ENCODE measurements around the gene ADARB2. TPM values are rescaled to one million over a fixed set of nuclear protein-coding genes. Genes with fewer than 3 reads are reported as not detected.

The ADARB2 gene
- total and polyA plus RNA-seq, 2 experiments from 2014 or later, result 2.0 to 5.0 TPM

DNA sequence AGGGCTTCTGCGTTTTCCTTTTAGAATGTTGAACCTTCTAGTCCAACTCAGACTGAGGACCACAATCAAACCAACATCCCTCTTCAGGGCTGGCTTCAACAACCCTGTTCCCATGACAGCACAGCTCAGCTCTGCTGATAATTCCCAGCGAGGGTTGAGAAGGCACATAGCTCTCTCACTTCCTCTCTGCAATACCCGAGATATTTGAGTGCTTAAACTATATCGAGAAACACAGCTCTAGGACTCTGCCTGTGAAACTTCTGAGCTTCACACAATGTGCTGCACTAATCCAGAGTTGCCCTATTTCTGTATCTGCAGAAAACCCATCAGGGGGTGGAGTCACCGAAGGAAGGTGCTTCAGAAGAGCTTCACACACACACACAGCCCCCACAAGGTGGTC lies 1.6 kb upstream of the ADARB2 start:
- Histone ChIP-seq H3K4me2 (no peak overlapping the region), H3F3A (replicated peaks; ENCODE audit: low read depth) (no peaks in the 10 kb centered on the region), H2AFZ (no peak overlapping the region), H3K27me3 (ENCODE audit: insufficient read depth) (peaks cover 33% of the 10 kb centered on the region), H3K4me3 (no peak overlapping the region), H3K4me1 (ENCODE audit: insufficient read depth) (peaks cover 16% of the 10 kb centered on the region; the same call in 1 of the 2 replicates), H3K36me3 (ENCODE audit: insufficient read depth) (no peaks in the 10 kb centered on the region; the same call in 1 of the 2 replicates), H3K27ac (ENCODE audit: low read depth) (no peak overlapping the region), H3K9me2 (ENCODE audit: insufficient read depth) (no peaks in the 10 kb centered on the region), H4K20me1 (replicated peaks; ENCODE audit: insufficient read depth) (no peaks in the 10 kb centered on the region), H3K79me2 (replicated peaks; ENCODE audit: insufficient read depth) (peaks cover 11% of the 10 kb centered on the region)
- ATAC-seq, result no peak
- H3K4me1 Mint-ChIP-seq, result peaks cover 26% of the 10 kb centered on the region
- H3K36me3 Mint-ChIP-seq (ENCODE audit: low read depth), result no peaks in the 10 kb centered on the region
- H3K4me3 Mint-ChIP-seq, result no peak overlapping the region
- TF ChIP-seq, protein P1, sequence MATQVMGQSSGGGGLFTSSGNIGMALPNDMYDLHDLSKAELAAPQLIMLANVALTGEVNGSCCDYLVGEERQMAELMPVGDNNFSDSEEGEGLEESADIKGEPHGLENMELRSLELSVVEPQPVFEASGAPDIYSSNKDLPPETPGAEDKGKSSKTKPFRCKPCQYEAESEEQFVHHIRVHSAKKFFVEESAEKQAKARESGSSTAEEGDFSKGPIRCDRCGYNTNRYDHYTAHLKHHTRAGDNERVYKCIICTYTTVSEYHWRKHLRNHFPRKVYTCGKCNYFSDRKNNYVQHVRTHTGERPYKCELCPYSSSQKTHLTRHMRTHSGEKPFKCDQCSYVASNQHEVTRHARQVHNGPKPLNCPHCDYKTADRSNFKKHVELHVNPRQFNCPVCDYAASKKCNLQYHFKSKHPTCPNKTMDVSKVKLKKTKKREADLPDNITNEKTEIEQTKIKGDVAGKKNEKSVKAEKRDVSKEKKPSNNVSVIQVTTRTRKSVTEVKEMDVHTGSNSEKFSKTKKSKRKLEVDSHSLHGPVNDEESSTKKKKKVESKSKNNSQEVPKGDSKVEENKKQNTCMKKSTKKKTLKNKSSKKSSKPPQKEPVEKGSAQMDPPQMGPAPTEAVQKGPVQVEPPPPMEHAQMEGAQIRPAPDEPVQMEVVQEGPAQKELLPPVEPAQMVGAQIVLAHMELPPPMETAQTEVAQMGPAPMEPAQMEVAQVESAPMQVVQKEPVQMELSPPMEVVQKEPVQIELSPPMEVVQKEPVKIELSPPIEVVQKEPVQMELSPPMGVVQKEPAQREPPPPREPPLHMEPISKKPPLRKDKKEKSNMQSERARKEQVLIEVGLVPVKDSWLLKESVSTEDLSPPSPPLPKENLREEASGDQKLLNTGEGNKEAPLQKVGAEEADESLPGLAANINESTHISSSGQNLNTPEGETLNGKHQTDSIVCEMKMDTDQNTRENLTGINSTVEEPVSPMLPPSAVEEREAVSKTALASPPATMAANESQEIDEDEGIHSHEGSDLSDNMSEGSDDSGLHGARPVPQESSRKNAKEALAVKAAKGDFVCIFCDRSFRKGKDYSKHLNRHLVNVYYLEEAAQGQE (IDR thresholded peaks at IDR 0.05; ENCODE audit: unreplicated experiment), result no peak
- TF ChIP-seq, protein P2, sequence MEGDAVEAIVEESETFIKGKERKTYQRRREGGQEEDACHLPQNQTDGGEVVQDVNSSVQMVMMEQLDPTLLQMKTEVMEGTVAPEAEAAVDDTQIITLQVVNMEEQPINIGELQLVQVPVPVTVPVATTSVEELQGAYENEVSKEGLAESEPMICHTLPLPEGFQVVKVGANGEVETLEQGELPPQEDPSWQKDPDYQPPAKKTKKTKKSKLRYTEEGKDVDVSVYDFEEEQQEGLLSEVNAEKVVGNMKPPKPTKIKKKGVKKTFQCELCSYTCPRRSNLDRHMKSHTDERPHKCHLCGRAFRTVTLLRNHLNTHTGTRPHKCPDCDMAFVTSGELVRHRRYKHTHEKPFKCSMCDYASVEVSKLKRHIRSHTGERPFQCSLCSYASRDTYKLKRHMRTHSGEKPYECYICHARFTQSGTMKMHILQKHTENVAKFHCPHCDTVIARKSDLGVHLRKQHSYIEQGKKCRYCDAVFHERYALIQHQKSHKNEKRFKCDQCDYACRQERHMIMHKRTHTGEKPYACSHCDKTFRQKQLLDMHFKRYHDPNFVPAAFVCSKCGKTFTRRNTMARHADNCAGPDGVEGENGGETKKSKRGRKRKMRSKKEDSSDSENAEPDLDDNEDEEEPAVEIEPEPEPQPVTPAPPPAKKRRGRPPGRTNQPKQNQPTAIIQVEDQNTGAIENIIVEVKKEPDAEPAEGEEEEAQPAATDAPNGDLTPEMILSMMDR (conservative IDR thresholded peaks at IDR 0.05; ENCODE audit: low read depth in 2 of 2), result no peak
- TF ChIP-seq EZH2phosphoT487 (IDR thresholded peaks at IDR 0.05; ENCODE audit: unreplicated experiment) (no peak), CREB1 (CRISPR knock-in tag; IDR thresholded peaks at IDR 0.05; ENCODE audit: low read depth) (no peak), POLR2AphosphoS5 (IDR thresholded peaks at IDR 0.05; ENCODE audit: low read depth) (no peak), JUNB (IDR thresholded peaks at IDR 0.05; ENCODE audit: unreplicated experiment) (no peak), NANOG (IDR thresholded peaks at IDR 0.05; ENCODE audit: borderline replicate concordance) (no peak), ZNF114 (CRISPR knock-in tag; IDR thresholded peaks at IDR 0.05) (no peak), EZH2 (IDR thresholded peaks at IDR 0.05; ENCODE audit: low read depth, unreplicated experiment) (no peak), ZNF331 (CRISPR knock-in tag; IDR thresholded peaks at IDR 0.05; ENCODE audit: low read depth) (no peak), STAT1 (IDR thresholded peaks at IDR 0.05; ENCODE audit: unreplicated experiment) (no peak)
- TF ChIP-seq, protein P3, sequence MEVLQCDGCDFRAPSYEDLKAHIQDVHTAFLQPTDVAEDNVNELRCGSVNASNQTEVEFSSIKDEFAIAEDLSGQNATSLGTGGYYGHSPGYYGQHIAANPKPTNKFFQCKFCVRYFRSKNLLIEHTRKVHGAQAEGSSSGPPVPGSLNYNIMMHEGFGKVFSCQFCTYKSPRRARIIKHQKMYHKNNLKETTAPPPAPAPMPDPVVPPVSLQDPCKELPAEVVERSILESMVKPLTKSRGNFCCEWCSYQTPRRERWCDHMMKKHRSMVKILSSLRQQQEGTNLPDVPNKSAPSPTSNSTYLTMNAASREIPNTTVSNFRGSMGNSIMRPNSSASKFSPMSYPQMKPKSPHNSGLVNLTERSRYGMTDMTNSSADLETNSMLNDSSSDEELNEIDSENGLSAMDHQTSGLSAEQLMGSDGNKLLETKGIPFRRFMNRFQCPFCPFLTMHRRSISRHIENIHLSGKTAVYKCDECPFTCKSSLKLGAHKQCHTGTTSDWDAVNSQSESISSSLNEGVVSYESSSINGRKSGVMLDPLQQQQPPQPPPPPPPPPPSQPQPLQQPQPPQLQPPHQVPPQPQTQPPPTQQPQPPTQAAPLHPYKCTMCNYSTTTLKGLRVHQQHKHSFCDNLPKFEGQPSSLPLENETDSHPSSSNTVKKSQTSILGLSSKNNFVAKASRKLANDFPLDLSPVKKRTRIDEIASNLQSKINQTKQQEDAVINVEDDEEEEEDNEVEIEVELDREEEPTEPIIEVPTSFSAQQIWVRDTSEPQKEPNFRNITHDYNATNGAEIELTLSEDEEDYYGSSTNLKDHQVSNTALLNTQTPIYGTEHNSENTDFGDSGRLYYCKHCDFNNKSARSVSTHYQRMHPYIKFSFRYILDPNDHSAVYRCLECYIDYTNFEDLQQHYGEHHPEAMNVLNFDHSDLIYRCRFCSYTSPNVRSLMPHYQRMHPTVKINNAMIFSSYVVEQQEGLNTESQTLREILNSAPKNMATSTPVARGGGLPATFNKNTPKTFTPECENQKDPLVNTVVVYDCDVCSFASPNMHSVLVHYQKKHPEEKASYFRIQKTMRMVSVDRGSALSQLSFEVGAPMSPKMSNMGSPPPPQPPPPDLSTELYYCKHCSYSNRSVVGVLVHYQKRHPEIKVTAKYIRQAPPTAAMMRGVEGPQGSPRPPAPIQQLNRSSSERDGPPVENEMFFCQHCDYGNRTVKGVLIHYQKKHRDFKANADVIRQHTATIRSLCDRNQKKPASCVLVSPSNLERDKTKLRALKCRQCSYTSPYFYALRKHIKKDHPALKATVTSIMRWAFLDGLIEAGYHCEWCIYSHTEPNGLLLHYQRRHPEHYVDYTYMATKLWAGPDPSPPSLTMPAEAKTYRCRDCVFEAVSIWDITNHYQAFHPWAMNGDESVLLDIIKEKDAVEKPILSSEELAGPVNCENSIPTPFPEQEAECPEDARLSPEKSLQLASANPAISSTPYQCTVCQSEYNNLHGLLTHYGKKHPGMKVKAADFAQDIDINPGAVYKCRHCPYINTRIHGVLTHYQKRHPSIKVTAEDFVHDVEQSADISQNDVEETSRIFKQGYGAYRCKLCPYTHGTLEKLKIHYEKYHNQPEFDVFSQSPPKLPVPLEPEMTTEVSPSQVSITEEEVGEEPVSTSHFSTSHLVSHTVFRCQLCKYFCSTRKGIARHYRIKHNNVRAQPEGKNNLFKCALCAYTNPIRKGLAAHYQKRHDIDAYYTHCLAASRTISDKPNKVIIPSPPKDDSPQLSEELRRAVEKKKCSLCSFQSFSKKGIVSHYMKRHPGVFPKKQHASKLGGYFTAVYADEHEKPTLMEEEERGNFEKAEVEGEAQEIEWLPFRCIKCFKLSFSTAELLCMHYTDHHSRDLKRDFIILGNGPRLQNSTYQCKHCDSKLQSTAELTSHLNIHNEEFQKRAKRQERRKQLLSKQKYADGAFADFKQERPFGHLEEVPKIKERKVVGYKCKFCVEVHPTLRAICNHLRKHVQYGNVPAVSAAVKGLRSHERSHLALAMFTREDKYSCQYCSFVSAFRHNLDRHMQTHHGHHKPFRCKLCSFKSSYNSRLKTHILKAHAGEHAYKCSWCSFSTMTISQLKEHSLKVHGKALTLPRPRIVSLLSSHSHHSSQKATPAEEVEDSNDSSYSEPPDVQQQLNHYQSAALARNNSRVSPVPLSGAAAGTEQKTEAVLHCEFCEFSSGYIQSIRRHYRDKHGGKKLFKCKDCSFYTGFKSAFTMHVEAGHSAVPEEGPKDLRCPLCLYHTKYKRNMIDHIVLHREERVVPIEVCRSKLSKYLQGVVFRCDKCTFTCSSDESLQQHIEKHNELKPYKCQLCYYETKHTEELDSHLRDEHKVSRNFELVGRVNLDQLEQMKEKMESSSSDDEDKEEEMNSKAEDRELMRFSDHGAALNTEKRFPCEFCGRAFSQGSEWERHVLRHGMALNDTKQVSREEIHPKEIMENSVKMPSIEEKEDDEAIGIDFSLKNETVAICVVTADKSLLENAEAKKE (CRISPR knock-in tag; IDR thresholded peaks at IDR 0.05), result no peak
- TF ChIP-seq, protein P4, sequence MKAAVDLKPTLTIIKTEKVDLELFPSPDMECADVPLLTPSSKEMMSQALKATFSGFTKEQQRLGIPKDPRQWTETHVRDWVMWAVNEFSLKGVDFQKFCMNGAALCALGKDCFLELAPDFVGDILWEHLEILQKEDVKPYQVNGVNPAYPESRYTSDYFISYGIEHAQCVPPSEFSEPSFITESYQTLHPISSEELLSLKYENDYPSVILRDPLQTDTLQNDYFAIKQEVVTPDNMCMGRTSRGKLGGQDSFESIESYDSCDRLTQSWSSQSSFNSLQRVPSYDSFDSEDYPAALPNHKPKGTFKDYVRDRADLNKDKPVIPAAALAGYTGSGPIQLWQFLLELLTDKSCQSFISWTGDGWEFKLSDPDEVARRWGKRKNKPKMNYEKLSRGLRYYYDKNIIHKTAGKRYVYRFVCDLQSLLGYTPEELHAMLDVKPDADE (IDR thresholded peaks at IDR 0.05), result no peak
- H3K27ac Mint-ChIP-seq, result no peak overlapping the region
- no peaks in the 10 kb centered on the region for H3K9me3 Mint-ChIP-seq
- H3K27me3 Mint-ChIP-seq (ENCODE audit: insufficient read depth, low read depth, poor library complexity), result peaks cover 33% of the 10 kb centered on the region
- DNase-seq (ENCODE audit: low spot score), result no peak
